GM12864 (cell line): ENCODE results near the gene OMA1.
A peak's percentile ranks its signal among the peaks of the same experiment; 100 is the strongest.
"Not testable (repeated sequence)": the region's sequence is repeated elsewhere in the genome, so short reads cannot be mapped to it uniquely, and the experiment has no call there.

Experiments
- DNase-seq: peaks from one replicate; pipeline ENCODE4 v3.0.0-alpha.2; 2011; ENCODE audit warnings: low read depth
- H3K4me3 ChIP-seq: 2 replicates; pipeline ENCODE4 v1.5.1; 2011; ENCODE audit warnings: mild to moderate bottlenecking, low read depth, low read length, control low read depth
- CTCF ChIP-seq: IDR thresholded peaks from 2 replicates; pipeline ENCODE4 v1.5.1; 2011; ENCODE audit warnings: low read depth, mild to moderate bottlenecking, moderate library complexity, low read length, control low read depth, inconsistent platforms; ENCODE audit errors: missing control alignments

Gene OMA1

GRCh38 chr1:58548371-58548770 lies 1.8 kb upstream of the OMA1 start:
- no peak overlapping the region for H3K4me3 ChIP-seq
- no peak for TF ChIP-seq CTCF
- no peak for DNase-seq

- peak overlapping the region; percentile 94 for H3K4me3 ChIP-seq
- no peak for TF ChIP-seq CTCF
- DNase-seq, result peak; percentile 36
Measured at GRCh38 chr1:58545591-58546519, 671 bp downstream of the OMA1 start.

GRCh38 chr1:58543260-58543659 lies 3.3 kb downstream of the OMA1 start:
- TF ChIP-seq CTCF, result no peak
- no peak for DNase-seq
- no peak overlapping the region for H3K4me3 ChIP-seq

GRCh38 chr1:58539553-58539952 lies 7.0 kb downstream of the OMA1 start:
- no peak for TF ChIP-seq CTCF
- H3K4me3 ChIP-seq, result no peak overlapping the region
- no peak for DNase-seq

GRCh38 chr1:58538821-58539220 lies 7.7 kb downstream of the OMA1 start:
- no peak for DNase-seq
- no peak for TF ChIP-seq CTCF
- no peak overlapping the region for H3K4me3 ChIP-seq

GRCh38 chr1:58531842-58532241 lies 14.7 kb downstream of the OMA1 start:
- not testable (repeated sequence) for H3K4me3 ChIP-seq, DNase-seq

- no peak for TF ChIP-seq CTCF
- DNase-seq, result no peak
- no peak overlapping the region for H3K4me3 ChIP-seq
Measured at GRCh38 chr1:58529284-58529683, 17.2 kb downstream of the OMA1 start.
